Measurements from ENCODE around the gene ITGB8.

ITGB8 gene

DNA sequence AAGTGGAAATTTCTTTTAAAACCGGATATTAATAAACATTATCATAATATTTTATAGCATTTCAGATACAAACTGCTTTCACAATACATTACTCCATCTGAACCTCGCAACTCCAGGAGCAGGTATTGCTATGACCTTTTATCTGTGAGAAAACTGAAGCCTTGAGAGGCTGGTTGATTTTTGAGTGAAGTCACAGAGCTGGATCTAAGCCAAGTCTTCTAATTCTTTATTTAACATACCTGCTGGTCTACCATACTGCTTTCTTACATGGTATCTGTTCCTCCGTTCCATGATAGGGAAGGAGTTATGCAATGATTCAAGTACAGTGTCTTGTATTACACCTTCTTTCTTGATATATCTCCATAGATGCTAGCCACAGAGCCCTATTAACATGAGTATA, 37.4 kb upstream of the ITGB8 start:
- Histone ChIP-seq H3K4me1 (ENCODE audit: low read depth, poor library complexity, severe bottlenecking) (peaks cover 44% of the 10 kb centered on the region), H3K4me2 (no peak overlapping the region), H3K79me2 (ENCODE audit: insufficient read depth, low read depth) (no peaks in the 10 kb centered on the region), H3K4me3 (IDR thresholded peaks at IDR 0.05; ENCODE audit: insufficient read depth, low read depth, low read length) (no peak overlapping the region), H4K20me1 (ENCODE audit: insufficient read depth) (no peaks in the 10 kb centered on the region), H3K36me3 (ENCODE audit: insufficient read depth) (no peaks in the 10 kb centered on the region), H3K27me3 (ENCODE audit: insufficient read depth, low read depth) (no peaks in the 10 kb centered on the region), H3K27ac (no peak overlapping the region), H3K9ac (no peak overlapping the region), H2AFZ (ENCODE audit: low read depth) (no peak overlapping the region)
- TF ChIP-seq CTCF (conservative IDR thresholded peaks at IDR 0.05; ENCODE audit: low read depth, low read length), result no peak

DNA sequence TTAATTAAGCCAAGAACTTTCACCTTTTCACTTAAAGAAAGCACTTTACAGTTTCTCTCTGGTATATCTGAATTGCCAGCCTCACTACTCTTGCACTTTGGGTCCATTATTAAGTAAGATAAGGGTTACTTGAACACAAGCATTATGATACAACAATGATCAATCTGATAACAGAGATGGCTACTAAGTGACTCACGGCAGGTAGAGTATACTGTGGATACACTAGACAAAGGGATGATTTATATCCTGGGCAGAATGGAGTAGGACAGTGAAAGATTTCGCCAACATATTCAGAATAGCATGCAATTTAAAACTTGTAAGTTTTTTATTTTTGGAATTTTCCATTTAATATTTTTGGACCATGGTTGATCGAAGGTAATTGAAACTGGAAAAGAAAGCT, 34.3 kb upstream of the ITGB8 start:
- Histone ChIP-seq H3K27ac (no peak overlapping the region), H3K4me3 (IDR thresholded peaks at IDR 0.05; ENCODE audit: insufficient read depth, low read depth, low read length) (no peak overlapping the region), H3K9ac (no peak overlapping the region), H3K79me2 (ENCODE audit: insufficient read depth, low read depth) (no peaks in the 10 kb centered on the region), H4K20me1 (ENCODE audit: insufficient read depth) (no peaks in the 10 kb centered on the region), H2AFZ (ENCODE audit: low read depth) (no peak overlapping the region), H3K4me2 (no peak overlapping the region), H3K4me1 (ENCODE audit: low read depth, poor library complexity, severe bottlenecking) (peaks cover 47% of the 10 kb centered on the region), H3K27me3 (ENCODE audit: insufficient read depth, low read depth) (no peaks in the 10 kb centered on the region), H3K36me3 (ENCODE audit: insufficient read depth) (no peaks in the 10 kb centered on the region)
- no peak for TF ChIP-seq CTCF (conservative IDR thresholded peaks at IDR 0.05; ENCODE audit: low read depth, low read length)

GRCh38 chr7:20296901-20297300, 33.8 kb upstream of the ITGB8 start:
- peaks cover 48% of the 10 kb centered on the region for H3K4me1 ChIP-seq (ENCODE audit: low read depth, poor library complexity, severe bottlenecking)
- H3K27me3 ChIP-seq (ENCODE audit: insufficient read depth, low read depth), result no peaks in the 10 kb centered on the region
- no peak overlapping the region for H2AFZ ChIP-seq (ENCODE audit: low read depth)
- H3K79me2 ChIP-seq (ENCODE audit: insufficient read depth, low read depth), result no peaks in the 10 kb centered on the region
- H3K4me3 ChIP-seq (IDR thresholded peaks at IDR 0.05; ENCODE audit: insufficient read depth, low read depth, low read length), result no peak overlapping the region
- no peaks in the 10 kb centered on the region for H3K36me3 ChIP-seq (ENCODE audit: insufficient read depth)
- H3K4me2 ChIP-seq, result no peak overlapping the region
- no peak overlapping the region for H3K9ac ChIP-seq
- no peaks in the 10 kb centered on the region for H4K20me1 ChIP-seq (ENCODE audit: insufficient read depth)
- TF ChIP-seq CTCF (conservative IDR thresholded peaks at IDR 0.05; ENCODE audit: low read depth, low read length), result no peak
- no peak overlapping the region for H3K27ac ChIP-seq

DNA sequence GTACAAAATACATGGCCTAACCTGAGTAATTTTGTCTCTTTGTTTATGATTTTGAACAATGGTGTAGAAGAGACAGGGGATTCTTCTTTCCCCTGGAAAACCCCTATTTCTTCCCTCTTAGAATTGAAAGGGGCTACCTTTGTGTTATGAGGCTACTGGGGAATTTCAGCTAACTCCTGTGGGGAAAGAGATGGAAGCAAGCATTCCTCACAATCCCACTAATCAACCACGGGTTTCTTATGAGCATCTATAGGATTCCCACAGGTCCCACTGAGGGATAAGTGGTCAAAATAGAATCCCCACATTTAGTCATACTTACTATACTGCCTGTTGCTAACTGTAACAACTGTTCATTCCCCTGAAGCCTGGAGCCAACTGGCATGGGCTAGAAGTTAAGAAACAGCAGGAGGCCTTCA, 32.2 kb upstream of the ITGB8 start:
- Histone ChIP-seq H3K27ac (no peak overlapping the region), H3K4me3 (IDR thresholded peaks at IDR 0.05; ENCODE audit: insufficient read depth, low read depth, low read length) (no peak overlapping the region), H3K36me3 (ENCODE audit: insufficient read depth) (no peaks in the 10 kb centered on the region), H3K79me2 (ENCODE audit: insufficient read depth, low read depth) (no peaks in the 10 kb centered on the region), H4K20me1 (ENCODE audit: insufficient read depth) (no peaks in the 10 kb centered on the region), H3K9ac (no peak overlapping the region), H3K27me3 (ENCODE audit: insufficient read depth, low read depth) (no peaks in the 10 kb centered on the region), H3K4me2 (no peak overlapping the region), H3K4me1 (ENCODE audit: low read depth, poor library complexity, severe bottlenecking) (peaks cover 64% of the 10 kb centered on the region), H2AFZ (ENCODE audit: low read depth) (no peak overlapping the region)
- no peak for TF ChIP-seq CTCF (conservative IDR thresholded peaks at IDR 0.05; ENCODE audit: low read depth, low read length)

All from KMS-11 (cell line).